HG03457 (cell line): ENCODE measurements around the gene NT5C3B.
"Not testable (repeated sequence)": the region's sequence is repeated elsewhere in the genome, so short reads cannot be mapped to it uniquely, and the experiment has no call there.

Source experiments
- ATAC-seq: cut with Tn5 transposase; IDR thresholded peaks from one replicate; pipeline ENCODE4 v1.9.1; 2021; ENCODE audit warnings: moderate number of reproducible peaks; ENCODE audit not compliant: unreplicated experiment

The NT5C3B gene

DNA sequence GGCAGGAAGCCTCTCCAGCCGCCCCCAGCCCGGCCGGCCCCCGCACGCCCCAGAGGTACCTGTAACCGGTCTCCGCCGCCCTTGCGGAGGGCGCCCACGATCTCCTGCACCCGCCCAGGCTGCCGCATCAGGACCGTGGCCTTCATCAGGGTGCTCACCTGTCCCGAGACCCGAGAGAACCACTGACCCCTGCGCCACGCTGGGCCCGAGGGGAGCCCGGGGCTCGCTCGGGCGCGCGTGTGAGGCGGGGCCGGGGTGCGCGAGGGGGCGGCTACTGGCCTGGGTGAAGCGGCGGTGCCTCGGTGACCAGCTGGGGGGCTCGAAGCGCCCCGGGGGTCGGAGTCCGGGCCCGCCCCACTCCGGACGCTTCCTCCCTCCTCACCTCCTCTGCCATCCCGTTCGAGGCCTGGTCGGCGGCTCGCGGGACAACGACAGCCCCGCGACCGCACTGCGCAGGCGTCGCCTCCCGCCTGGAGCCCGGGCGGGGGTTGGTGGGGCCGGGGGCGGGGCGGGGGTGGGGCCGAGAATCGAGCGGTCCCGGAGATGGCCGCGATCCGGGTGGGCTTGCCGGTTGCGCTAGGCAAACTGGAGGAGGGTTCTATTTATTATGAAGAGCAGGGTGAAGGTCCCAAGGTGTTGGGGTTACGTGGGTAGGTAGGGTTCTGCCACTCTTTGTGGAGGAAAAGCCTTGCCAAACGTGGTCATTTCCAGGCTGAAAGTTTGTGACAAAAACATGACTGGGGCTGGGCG, at the start of gene NT5C3B:
Gene NT5C3B, minus strand, starts transcription at position 433 of the 750 bp plus-strand sequence. Its CDS starts 39 bp downstream, at position 394.
- no peak for ATAC-seq

DNA sequence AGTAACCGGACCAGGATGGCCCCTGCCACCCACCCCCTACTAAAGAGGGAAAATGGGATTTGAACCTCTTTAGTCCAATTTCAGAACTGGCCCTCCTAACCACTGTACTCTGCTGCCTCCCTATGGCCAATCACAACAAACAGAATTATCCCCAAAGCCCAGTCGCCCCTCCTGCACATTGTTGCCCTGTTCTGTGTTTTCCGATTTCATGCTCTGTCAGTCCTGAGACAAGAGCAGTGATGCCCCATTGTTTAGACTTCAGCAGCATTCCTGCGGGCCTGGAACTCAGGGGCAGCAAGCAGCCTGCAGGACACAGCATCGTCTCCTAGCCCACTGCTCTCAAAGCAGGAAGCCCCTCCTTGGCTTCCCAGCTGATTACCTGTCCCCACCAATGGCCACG, 49.7 kb upstream of the NT5C3B start:
- no peak for ATAC-seq

DNA sequence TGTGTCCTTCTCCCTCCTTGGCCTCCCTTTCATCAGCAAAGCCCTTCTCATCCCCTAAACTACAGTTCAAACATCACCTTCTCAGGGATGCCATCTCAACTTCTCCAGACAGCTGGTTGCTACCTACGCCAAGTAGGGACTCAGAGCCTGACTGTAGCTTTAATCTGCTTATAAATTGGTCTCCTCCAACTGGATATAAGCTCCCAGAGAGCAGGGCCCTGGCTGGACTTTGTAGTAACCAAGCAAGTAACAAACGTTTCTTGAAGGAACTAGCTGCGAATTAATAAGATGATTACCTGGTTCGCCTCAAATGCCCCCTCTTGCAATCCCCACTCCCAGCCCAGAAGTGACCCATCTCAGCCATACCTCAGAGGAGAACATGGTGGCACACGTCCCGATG, 46.7 kb upstream of the NT5C3B start:
- ATAC-seq: no peak

DNA sequence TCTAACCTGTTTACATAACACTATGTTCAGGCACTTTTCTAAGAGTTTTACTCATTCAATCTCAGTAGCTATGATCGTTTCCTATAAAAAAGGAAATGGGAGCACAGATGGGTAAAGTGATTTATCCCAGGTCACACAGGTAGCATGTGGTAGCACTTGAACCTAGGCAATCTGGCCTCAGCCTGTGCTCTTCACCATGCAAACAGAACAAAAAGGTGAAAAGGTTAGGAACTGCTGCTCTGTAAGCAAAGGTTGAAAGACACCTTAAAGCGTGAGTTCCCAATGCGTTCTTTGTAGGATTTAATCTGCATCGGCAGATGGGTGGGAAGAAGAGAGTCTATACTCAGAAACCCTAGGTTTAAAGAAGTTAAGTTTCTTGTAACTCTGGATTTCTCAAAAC, 44.1 kb upstream of the NT5C3B start:
- no peak for ATAC-seq

DNA sequence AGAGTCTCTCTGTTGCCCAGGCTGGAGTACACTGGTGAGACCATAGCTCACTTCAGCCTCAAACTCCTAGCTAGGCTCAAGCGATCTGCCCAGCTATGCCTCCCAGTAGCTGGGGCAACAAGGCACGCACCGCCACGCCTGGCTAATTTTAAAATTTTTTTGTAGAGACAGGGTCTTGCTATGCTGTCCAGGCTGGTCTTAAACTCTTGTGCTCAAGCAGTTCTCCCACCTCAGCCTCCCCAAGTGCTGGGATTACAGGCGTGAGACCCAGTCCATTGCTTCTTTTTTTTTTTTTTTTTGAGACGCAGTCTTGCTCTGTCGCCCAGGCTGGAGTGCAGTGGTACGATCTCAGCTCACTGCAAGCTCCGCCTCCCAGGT, 38.2 kb upstream of the NT5C3B start:
- not testable (repeated sequence) for ATAC-seq

DNA sequence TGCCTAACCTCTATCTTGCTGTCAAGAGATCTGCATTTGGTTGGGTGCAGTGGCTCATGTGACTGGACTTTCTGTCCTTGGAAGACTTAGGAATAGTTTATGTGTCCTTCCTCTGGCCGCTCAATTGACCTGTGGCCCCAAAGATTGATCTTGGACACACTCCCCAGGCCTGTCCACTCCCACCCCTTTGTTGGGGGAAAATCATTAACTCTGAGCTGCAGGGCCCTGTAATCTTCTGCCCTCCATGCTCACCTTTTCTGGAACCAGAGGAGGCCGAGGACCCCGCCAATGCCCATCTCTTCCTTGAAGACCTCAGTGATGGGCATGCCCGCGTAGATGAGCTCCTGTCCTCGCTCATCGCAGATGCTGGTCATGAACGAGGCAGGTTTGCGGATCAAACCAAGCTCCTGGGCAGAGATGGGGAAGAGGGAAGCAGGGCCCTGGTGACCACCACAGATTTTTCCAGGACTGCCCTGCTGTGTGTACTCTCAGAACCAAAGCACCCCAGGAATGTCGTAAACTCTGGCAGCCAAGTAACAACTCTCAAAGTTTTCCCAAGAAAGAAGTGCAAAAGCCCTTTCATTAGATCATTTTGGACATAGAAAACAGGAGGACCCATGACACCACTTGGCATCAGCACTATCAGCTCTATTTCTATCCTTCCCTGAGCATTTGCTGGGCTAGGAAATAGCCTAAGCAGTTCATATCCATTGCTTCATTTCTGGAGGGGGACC, 37.7 kb upstream of the NT5C3B start:
- no peak for ATAC-seq

DNA sequence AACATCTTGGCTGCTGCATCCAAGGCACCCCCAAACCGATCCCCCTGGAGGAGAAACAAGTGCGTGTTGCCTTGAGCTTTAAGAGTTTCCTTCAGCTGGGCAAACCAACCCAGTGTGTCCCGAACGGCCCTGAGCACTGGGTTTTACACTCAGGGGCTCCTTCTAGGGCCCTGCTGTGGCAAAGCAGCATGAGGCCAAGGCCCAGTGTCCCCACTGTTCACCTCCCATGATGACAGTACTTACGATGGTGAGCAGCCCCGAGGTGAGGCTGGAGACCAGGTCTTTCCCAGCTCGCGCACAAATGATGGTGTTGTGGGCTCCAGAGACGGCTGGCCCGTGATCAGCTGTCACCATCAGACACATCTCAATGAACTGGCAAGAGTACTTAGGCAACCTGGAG, 35.8 kb upstream of the NT5C3B start:
- no peak for ATAC-seq

DNA sequence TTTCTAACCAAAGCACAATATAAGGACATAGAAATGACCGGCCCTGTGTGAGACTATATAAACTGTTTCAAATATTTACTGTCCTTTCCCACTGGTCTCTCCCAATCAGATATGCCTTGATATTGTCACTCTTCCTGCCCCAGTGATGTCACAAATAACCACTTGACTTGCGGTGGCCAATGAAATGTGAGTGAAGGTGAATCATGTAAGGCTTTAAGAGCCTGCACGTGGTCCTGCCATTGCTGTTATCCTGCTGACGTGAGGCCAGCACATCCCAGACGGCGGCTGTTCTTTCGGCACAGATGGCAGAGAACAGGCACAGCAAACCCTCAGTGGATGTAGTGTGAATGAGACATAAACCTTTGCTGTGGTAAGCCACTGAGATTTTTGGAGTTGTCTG, 34.6 kb upstream of the NT5C3B start:
- ATAC-seq: no peak

DNA sequence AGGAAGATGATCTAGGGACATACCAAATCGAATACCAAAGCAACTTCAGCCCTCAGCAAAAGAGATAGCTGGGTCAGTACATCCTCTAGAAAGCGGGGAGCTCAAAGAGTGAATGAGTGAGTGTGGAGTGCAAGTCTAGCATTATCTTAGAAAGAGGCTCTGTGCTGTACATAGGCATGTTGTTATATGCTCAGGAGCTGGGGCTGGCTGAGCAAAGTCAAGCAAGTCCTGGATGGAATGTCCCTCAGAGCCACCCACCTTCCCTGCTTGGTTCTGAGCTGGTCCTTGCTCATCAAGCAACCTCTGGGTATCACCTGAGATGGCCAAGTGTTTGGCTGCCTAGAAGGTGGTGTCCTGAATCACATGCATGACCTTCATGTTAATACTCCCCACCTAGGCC, 34.1 kb upstream of the NT5C3B start:
- no peak for ATAC-seq

DNA sequence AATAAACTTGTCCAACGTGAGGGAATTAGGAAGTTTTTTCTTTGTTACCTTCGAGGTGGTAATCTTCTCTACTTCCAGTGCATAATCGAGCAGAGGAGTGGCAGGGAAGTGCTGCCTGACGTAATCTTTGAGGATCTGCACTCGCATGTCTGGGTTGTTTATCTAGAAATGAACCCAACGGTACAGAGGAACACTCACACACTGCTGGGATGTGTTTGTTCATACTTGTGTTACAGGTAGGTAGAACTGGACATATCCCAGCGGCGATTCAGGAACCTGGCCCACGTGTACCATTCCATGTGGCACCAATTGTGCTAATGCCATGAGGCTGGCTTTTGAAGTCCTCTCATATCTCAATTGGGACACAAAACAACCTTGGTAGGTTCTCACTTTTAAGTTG, 33.4 kb upstream of the NT5C3B start:
- no peak for ATAC-seq

DNA sequence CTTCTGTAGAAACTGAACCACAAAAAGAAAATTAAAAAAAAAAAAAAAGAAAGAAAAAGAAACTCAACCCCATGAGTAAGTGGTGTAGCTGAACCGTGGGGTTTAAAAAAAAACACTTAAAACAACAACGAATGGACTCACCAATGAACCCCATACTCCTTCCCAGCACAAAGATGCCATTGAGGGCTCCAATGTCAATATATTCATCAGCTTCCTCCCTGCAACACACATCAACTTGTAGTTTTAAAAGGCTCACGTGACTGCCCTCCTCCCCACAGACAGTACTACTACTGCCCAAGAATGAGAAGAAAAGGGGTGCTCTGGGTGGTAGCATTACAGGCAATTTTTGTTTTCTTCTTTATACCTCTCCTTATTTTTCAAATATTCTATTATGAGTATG, 32.5 kb upstream of the NT5C3B start:
- no peak for ATAC-seq

DNA sequence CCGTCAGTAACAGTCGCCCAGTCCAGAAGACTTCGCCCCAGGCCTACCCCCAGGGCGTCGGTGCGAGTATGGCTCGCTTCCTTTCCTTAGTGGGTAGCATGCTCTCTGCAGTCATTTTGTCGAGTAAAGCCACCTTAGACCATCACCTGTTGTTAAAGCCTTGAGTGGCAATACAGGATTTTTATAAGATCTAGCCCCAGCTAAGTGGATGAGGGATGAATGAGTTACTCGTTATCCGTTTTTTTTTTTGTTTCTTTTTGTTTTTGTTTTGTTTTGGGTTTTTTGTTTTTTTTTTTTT, 29.5 kb upstream of the NT5C3B start:
- ATAC-seq: no peak

DNA sequence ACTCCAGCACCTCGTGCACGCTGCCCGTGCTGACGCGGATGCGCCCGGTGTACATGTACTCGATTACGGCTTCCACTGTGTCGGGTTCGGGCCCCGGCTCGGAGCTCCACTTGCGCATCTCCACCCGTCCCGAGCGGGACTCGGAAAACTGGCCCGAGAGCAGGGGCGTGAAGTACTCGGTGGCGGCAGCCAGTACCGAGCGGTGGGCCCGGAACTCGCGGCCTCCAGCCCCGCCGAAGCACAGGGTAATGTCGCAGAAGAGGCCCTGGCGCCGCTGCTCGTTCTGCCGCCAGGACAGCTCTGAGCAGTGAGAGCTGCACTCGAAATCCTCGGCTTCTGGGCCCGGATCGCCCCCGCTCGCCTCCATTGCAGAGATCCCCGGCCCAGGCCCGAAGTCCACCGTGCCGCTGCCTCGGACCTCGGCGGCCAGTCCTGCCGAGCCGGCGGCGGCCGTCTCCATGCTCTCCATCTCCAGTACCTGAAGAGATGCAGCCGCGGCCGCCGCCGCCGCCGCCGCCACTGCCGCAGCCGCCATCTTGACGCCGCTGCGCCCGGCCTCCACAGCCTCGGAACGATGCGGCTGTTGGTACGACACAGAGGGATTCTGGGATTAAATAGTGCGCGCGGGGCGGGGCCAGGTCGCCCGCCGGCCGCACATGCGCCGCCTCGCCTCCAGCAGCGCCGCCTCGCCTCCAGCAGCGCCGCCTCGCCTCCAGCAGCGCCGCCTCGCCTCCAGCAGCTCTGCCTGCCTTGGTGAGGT, 29.0 kb upstream of the NT5C3B start, which contains the start of gene KLHL11:
Gene KLHL11, minus strand, starts transcription at position 588 of the 760 bp plus-strand sequence. Its CDS starts 53 bp downstream, at position 535.
- ATAC-seq: peak; percentile 68

DNA sequence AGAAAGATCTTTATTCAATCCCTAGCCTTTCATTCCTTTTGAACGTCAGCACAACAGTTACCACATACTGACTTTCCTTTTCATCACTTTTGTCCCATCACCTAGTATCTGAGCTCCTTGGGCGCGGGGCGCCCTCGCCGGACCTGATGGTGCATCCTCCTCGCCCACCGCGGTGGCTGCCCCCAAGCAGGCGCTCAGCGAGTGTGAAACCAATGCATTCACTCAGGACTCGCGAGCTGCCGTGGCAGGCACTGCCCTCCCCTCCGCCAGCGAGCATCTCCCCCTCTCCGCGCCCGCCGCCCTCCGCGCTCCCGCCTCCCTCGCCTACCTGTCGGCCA, 28.4 kb upstream of the NT5C3B start:
- ATAC-seq: peak; percentile 28

DNA sequence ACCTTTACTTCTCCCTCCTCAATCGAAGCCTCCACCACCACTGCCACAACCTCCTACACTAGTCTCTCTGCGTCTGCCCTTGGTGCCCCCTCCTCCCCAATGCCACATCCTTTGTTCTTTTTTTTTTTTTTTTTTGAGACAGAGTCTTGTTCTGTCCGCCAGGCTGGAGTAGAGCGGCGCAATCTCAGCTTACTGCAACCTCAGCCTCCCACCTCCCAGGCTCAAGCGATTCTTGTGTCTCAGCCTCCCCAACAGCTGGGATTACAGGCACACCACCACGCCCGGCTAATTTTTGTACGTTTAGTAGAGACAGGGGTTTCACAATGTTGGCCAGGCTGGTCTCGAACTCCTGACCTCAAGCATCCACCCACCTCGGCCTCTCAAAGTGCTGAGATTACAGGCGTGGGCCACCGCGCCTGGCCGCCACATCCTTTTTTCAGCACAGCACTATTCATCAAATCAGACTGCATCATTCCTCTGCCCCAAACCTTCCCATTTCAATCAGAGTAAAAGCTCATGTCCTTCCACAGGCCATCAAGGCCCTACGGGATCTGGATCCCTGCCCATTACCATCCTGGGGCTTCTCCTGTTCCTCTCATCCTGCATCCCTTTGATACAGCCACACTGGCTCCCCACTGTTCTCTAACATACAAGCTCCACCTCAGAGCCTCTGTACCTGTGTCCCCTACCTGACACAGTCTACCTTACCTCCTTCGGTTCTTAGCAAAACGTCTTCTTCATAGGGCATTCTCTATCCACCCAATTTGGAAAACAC, 27.2 kb upstream of the NT5C3B start:
- no peak for ATAC-seq

DNA sequence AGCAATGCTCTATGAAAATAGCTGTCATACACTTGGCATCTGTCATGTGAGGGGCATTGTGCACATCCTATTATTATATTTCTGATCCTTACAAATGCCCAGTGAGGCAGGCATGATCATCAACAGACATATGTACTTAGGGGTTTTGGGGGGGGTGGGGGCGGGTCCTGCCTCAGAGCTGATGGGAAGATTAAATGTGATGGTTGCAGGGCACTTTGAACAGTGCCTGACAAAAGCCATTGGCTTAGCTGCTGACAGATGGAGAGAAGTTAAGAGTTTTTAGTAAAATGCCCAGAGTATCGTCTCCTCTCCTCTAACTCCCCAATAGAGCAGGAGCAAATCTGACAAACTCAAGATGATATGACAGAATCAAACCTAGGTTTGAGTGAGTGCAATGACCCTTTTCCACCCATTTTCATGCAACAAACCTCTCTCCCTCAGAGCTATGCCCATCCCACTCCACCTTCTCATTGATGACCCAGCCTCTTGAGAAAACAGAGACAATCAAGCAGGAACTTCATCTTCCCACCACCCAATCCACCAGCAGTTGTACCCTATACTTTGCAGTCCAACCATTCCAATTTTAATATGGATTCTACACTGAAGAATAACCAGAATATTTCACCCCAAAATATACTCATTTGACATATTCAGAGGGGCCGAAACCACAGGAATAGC, 24.4 kb upstream of the NT5C3B start:
- ATAC-seq: no peak

DNA sequence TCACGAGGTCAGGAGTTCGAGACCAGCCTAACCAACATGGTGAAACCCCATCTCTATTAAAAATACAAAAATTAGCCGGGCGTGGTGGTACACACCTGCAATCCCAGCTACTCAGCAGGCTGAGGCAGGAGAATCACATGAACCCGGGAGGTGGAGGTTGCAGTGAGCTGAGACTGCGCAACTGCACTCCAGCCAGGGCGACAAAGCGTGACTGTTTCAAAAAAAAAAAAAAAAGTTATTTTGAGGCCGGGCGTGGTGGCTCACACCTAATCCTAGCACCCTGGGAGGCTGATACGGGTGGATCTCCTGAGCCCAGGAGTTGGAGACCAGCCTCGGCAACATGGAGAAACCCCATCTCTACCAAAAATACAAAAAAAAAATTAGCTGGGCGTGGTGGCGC, 15.3 kb upstream of the NT5C3B start:
- not testable (repeated sequence) for ATAC-seq

DNA sequence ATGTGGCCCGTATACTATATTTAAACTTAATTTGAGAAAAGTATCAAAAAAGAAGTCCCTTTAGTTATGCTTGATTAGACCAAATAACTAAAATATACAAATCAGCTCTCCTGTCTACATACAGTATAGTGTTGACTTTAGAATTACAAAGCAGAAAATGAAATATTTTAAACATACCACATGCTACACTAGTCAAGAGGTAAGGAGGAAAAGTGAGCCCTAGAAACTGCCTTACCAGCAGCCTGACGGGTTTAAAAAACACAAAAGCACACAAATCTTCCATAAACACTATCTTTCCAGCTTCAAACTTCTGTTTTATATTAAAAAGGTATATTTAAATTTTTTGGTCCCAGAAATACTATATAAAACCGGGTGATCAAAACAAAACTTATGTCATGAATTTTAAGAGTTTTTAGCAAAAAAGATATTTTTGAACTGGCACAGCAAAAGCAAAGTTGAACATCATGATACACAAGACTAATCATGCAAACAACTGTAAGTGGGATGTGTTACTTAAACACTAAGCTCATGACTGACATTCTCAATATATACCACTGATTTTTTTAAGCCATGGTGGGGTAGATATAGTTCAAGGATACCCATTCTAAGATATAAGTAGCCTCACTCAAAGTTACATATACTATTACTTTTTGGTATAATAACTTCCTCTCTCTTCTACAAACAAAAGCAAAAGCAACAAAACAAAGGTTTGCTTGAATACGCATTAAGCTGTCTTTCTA, 13.4 kb upstream of the NT5C3B start:
- no peak for ATAC-seq

DNA sequence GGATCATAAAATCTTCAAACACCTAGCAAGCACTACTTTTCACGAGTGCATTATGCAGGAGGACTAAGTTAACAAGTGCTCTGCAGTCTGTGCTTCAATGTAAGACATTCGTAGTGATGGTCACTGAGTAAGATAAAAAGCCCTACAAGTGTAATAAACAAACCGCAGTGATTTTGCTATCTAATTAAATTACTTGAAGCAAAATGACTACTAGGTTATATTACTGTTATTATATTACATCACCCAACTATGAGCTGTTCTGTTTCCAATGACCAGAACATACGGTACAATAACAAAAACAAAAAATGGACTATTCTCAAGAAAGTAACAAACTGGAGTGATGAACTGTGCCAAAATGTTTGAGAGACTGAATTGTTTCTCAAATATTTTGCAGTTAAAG, 12.8 kb upstream of the NT5C3B start:
- no peak for ATAC-seq

DNA sequence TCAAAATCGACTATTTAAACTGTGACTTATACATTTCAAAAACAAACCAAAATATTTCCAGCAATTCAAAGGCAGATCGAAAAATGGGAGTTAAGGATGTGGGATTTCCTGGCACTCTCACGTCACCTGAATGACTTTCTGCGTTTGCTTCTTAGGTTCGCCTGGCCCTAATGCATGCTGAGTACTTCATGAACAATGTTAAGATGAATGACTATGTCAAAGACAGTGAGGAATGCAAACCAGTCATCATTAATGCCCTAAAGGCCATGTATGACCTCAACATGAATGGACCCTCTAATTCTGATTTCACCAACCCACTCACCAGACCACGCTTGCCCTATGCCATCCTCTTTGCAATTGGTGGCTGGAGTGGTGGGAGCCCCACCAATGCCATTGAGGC, 8.9 kb upstream of the NT5C3B start:
- ATAC-seq: no peak
